GM12878 (cell line): ENCODE data around the gene RGSL1. TPM values are rescaled to one million over a fixed set of nuclear protein-coding genes. Genes with fewer than 3 reads are reported as not detected.

ENCODE experiments used
- ATAC-seq: fragments of 200-7000 bp; cut with Tn5 transposase; 3 replicates; pipeline ENCODE4 v1.9.1; 2020; ENCODE audit warnings: mild to moderate bottlenecking, moderate library complexity
- BruUV-seq: library from RNA; stranded (reverse); fragments of 400-500 nt; replicated peaks from 2 replicates; lab custom pipeline; 2021; lab: Mats Ljungman, UMichigan
- CTCF ChIA-PET: fragments of 300-600 bp; sonication (Branson Sonifier 250); formaldehyde crosslinking; extraction: SDS; loops from one replicate; lab custom pipeline; 2021; ENCODE audit warnings: inconsistent platforms; lab: Yijun Ruan, JAX
- POLR2A ChIA-PET: fragments of 350-600 bp; formaldehyde crosslinking; extraction: SDS; loops from one replicate; lab custom pipeline; 2021; ENCODE audit warnings: inconsistent platforms; lab: Charles Lee
- RAD21 ChIA-PET: fragments of 300-600 bp; sonication (Branson Sonifier 250); formaldehyde crosslinking; loops from one replicate; lab custom pipeline; 2023; ENCODE audit warnings: antibody characterized with exemption; ENCODE audit not compliant: unreplicated experiment; lab: Charles Lee
- SMC1A ChIA-PET: fragments of 300-600 bp; sonication (Branson Sonifier 250); formaldehyde crosslinking; loops from one replicate; lab custom pipeline; 2023; ENCODE audit not compliant: unreplicated experiment, uncharacterized antibody; lab: Charles Lee
- DNase-seq: peaks from one replicate; pipeline ENCODE4 v3.0.0-alpha.2; 2011; ENCODE audit warnings: low read depth, low spot score
- FAIRE-seq: peaks from 3 replicates; lab custom pipeline; 2011; peaks lifted over from hg19 to GRCh38; lab: Jason Lieb, UNC
- H2AFZ ChIP-seq: 2 replicates; pipeline ENCODE4 v1.6.0; 2011; ENCODE audit warnings: low read depth, low read length, control low read depth; ENCODE audit not compliant: control insufficient read depth
- H3K27ac ChIP-seq: 2 replicates; pipeline ENCODE4 v1.5.1; 2011; ENCODE audit warnings: control low read depth; ENCODE audit not compliant: control insufficient read depth, insufficient read depth
- H3K27me3 ChIP-seq, 2 experiments: replicated peaks in 1 of 2; 2 replicates each; pipeline versions ENCODE4 v1.6.0 to v1.6.1; 2011; ENCODE audit warnings: low read length in 1 of 2; ENCODE audit not compliant: control insufficient read depth in 2 of 2, insufficient read depth in 2 of 2
- H3K36me3 ChIP-seq, 2 experiments: 2 replicates each; pipeline ENCODE4 v1.5.1; 2011; ENCODE audit warnings: low read length in 1 of 2; ENCODE audit not compliant: control insufficient read depth in 2 of 2, insufficient read depth in 2 of 2
- H3K4me1 ChIP-seq: 2 replicates; pipeline ENCODE4 v1.6.1; 2011; ENCODE audit warnings: mild to moderate bottlenecking, low read length, moderate library complexity, mixed read lengths; ENCODE audit not compliant: control insufficient read depth, insufficient read depth
- H3K4me2 ChIP-seq: 2 replicates; pipeline ENCODE4 v1.6.0; 2011; ENCODE audit warnings: control low read depth; ENCODE audit not compliant: control insufficient read depth, insufficient read depth
- H3K4me3 ChIP-seq: fragments of 200-600 bp; sonication (generic); 2 replicates; pipeline ENCODE4 v1.5.1; 2016
- H3K79me2 ChIP-seq: 2 replicates; pipeline ENCODE4 v1.6.0; 2011; ENCODE audit warnings: low read length; ENCODE audit not compliant: control insufficient read depth, insufficient read depth
- H3K9ac ChIP-seq: 2 replicates; pipeline ENCODE4 v1.8.0; 2011; ENCODE audit warnings: low read length, control low read depth, mixed read lengths; ENCODE audit not compliant: control insufficient read depth, insufficient read depth
- H3K9me3 ChIP-seq: replicated peaks from 3 replicates; pipeline ENCODE4 v1.5.1; 2011; ENCODE audit warnings: mild to moderate bottlenecking, low read length; ENCODE audit not compliant: control insufficient read depth, insufficient read depth
- H4K20me1 ChIP-seq: 2 replicates; pipeline ENCODE4 v1.6.0; 2011; ENCODE audit not compliant: control insufficient read depth, insufficient read depth
- CTCF ChIP-seq, 3 experiments: IDR thresholded peaks in 2 of 3; conservative IDR thresholded peaks in 1 of 3; 2 replicates each; pipeline ENCODE4 v1.5.1; 2011; ENCODE audit warnings: low read depth in 3 of 3, low read length in 3 of 3, mild to moderate bottlenecking in 3 of 3, control low read depth in 2 of 3, moderate library complexity in 2 of 3, inconsistent platforms in 1 of 3, mixed read lengths in 1 of 3; ENCODE audit not compliant: control insufficient read depth in 2 of 3, insufficient read depth in 1 of 3; ENCODE audit errors: extremely low read depth in 1 of 3
- CUX1 ChIP-seq: IDR thresholded peaks from 2 replicates; pipeline ENCODE4 v1.6.1; 2012; ENCODE audit warnings: improper control_type of control experiment, low read depth, low read length; ENCODE audit not compliant: insufficient replicate concordance
- HCFC1 ChIP-seq: fragments of 150-350 bp; IDR thresholded peaks from 2 replicates; pipeline ENCODE4 v1.6.1; 2014; ENCODE audit warnings: low read length
- HDAC6 ChIP-seq: fragments of 200-600 bp; sonication (generic); IDR thresholded peaks from one replicate; pipeline ENCODE4 v1.8.0; 2017; ENCODE audit warnings: antibody characterized with exemption; ENCODE audit not compliant: unreplicated experiment
- IRF5 ChIP-seq: fragments of 450-650 bp; IDR thresholded peaks from 2 replicates; pipeline ENCODE4 v1.6.1; 2017; ENCODE audit warnings: borderline replicate concordance
- NFYA ChIP-seq: IDR thresholded peaks from 2 replicates; pipeline ENCODE4 v1.6.1; 2011; ENCODE audit warnings: low read depth, mild to moderate bottlenecking, low read length, improper control_type of control experiment, borderline replicate concordance
- PML ChIP-seq: IDR thresholded peaks from 2 replicates; pipeline ENCODE4 v1.6.1; 2012; ENCODE audit warnings: low read length, inconsistent platforms
- RAD21 ChIP-seq: IDR thresholded peaks from 2 replicates; pipeline ENCODE4 v1.6.1; 2011; ENCODE audit warnings: mild to moderate bottlenecking, low read depth, low read length, moderate library complexity; ENCODE audit not compliant: insufficient read depth
- RB1 ChIP-seq: fragments of 450-650 bp; formaldehyde crosslinking; IDR thresholded peaks from 2 replicates; pipeline ENCODE4 v1.6.1; 2017; ENCODE audit warnings: mild to moderate bottlenecking, borderline replicate concordance
- RELA ChIP-seq: fragments of 450-650 bp; IDR thresholded peaks from 2 replicates; pipeline ENCODE4 v1.8.0; 2014; ENCODE audit warnings: borderline replicate concordance; ENCODE audit not compliant: partially characterized antibody
- TCF3 ChIP-seq: IDR thresholded peaks from 2 replicates; pipeline ENCODE4 v1.6.1; 2012; ENCODE audit warnings: low read depth, mild to moderate bottlenecking, low read length, borderline replicate concordance; ENCODE audit not compliant: insufficient read depth
- YBX1 ChIP-seq: fragments of 450-650 bp; IDR thresholded peaks from 2 replicates; pipeline ENCODE4 v1.6.1; 2016; ENCODE audit warnings: antibody characterized with exemption
- ZBTB33 ChIP-seq: fragments of 450-650 bp; IDR thresholded peaks from 2 replicates; pipeline ENCODE4 v1.6.1; 2017; ENCODE audit warnings: mild to moderate bottlenecking
- WGBS: methylation state at CpG from one replicate; pipeline ENCODE4 v1.1.6; 2016; ENCODE audit warnings: low lambda C conversion rate; ENCODE audit not compliant: insufficient replicate concordance, insufficient coverage; ENCODE audit errors: missing lambda C conversion rate; 5-methylcytosine and 5-hydroxymethylcytosine counted together
- in situ Hi-C: fragments of 300-500 bp; cut with MboI; formaldehyde crosslinking; loops from 9 replicates; pipeline ENCODE4 v1.14.3; 2018; ENCODE audit warnings: mixed read lengths
- intact Hi-C: fragments of 100-400 bp; cut with micrococcal nuclease; formaldehyde crosslinking; loops from one replicate; pipeline ENCODE4 v1.14.2; 2022; ENCODE audit not compliant: unreplicated experiment
- polyA plus RNA-seq, 11 experiments: library from polyadenylated mRNA; depleted of rRNA in 4 of 11; unstranded in 6 of 11; stranded (reverse) in 5 of 11; fragments of >200 nt; fragmentation: Nextera tagmentation in 4 of 11; fragmentation: Illumina TruSeq in 1 of 11; extraction: Ambion mirVana in 4 of 11; extraction: Trizol in 1 of 11; gene quantifications; 1 replicate in 1 of 11; 2 replicates in 10 of 11; pipeline versions ENCODE4 v1.2.1 to v1.2.3, GENCODE V29; 2011 to 2016; ENCODE audit warnings: inconsistent platforms in 2 of 11, missing spikeins in 2 of 11, low read depth in 1 of 11
- total RNA-seq, 4 experiments: library from RNA; depleted of rRNA in 3 of 4; stranded (reverse); fragments of >200 nt in 3 of 4; fragmentation: Illumina TruSeq in 1 of 4; extraction: Trizol in 1 of 4; gene quantifications; 2 replicates each; pipeline versions ENCODE4 v1.2.1 to v1.2.3, GENCODE V29; 2013 to 2021

The RGSL1 gene
- total and polyA plus RNA-seq, 10 of the 15 experiments (the other 5 are each of a cell fraction or from before 2014, with no cell fraction given) = 0.05 to 0.28 (median 0.27) TPM; not detected in 5

GRCh38 chr1:182561456-182561855 is 111.5 kb downstream of the RGSL1 start:
- no peak overlapping the region for H3K27ac ChIP-seq
- H3K79me2 ChIP-seq = no peaks in the 10 kb centered on the region
- ATAC-seq (no peak), FAIRE-seq (no peak), DNase-seq (no peak)
- in situ Hi-C loops (no loop called here), intact Hi-C loops (no loop called here)
- WGBS = 64% methylated on average over 4 of the region's 4 CpGs
- POLR2A ChIA-PET = no interaction called here
- peaks cover 0 to 2% of the 10 kb centered on the region in 2 experiments; a peak in 2 of 4 replicates for H3K27me3 ChIP-seq
- H3K9me3 ChIP-seq = no peaks in the 10 kb centered on the region
- no peaks in the 10 kb centered on the region; the same call in 1 of the 2 replicates for H3K4me1 ChIP-seq
- RAD21 ChIA-PET = no interaction called here
- no peak for TF ChIP-seq HCFC1
- TF ChIP-seq RAD21 = no peak
- TF ChIP-seq PML = no peak
- no peak for TF ChIP-seq HDAC6
- TF ChIP-seq ZBTB33 = no peak
- no peak for TF ChIP-seq YBX1
- TF ChIP-seq IRF5 = no peak
- TF ChIP-seq TCF3 = no peak
- no peak for TF ChIP-seq RB1
- no peak for TF ChIP-seq RELA
- no peak for TF ChIP-seq NFYA
- no peak for TF ChIP-seq CTCF (IDR thresholded peaks at IDR 0.05 in 2 of 3, conservative IDR thresholded peaks at IDR 0.05 in 1 of 3; ENCODE audit: control insufficient read depth in 2 of 3, extremely low read depth in 1 of 3, insufficient read depth in 1 of 3, low read depth in 3 of 3, low read length in 3 of 3)
- TF ChIP-seq CUX1 = no peak
- CTCF ChIA-PET = no interaction called here
- BruUV-seq = no TSS peak
- H2AFZ ChIP-seq = no peak overlapping the region
- no peaks in the 10 kb centered on the region for H4K20me1 ChIP-seq
- H3K4me2 ChIP-seq = no peak overlapping the region
- SMC1A ChIA-PET = no interaction called here
- H3K36me3 ChIP-seq = no peaks in the 10 kb centered on the region
- H3K9ac ChIP-seq = no peak overlapping the region
- H3K4me3 ChIP-seq = no peak overlapping the region
